Measurements from ENCODE around the gene RAD51C. TPM values are rescaled to one million over a fixed set of nuclear protein-coding genes. Genes with fewer than 3 reads are reported as not detected.

RAD51C gene
- total and polyA plus RNA-seq, 9 of the 15 experiments (the other 6 are each of a cell fraction or from before 2014, with no cell fraction given): 93.9 to 341 (median 135) TPM

- TF ChIP-seq MGA (IDR thresholded peaks at IDR 0.05): peak; percentile 45
- TF ChIP-seq, protein P1, sequence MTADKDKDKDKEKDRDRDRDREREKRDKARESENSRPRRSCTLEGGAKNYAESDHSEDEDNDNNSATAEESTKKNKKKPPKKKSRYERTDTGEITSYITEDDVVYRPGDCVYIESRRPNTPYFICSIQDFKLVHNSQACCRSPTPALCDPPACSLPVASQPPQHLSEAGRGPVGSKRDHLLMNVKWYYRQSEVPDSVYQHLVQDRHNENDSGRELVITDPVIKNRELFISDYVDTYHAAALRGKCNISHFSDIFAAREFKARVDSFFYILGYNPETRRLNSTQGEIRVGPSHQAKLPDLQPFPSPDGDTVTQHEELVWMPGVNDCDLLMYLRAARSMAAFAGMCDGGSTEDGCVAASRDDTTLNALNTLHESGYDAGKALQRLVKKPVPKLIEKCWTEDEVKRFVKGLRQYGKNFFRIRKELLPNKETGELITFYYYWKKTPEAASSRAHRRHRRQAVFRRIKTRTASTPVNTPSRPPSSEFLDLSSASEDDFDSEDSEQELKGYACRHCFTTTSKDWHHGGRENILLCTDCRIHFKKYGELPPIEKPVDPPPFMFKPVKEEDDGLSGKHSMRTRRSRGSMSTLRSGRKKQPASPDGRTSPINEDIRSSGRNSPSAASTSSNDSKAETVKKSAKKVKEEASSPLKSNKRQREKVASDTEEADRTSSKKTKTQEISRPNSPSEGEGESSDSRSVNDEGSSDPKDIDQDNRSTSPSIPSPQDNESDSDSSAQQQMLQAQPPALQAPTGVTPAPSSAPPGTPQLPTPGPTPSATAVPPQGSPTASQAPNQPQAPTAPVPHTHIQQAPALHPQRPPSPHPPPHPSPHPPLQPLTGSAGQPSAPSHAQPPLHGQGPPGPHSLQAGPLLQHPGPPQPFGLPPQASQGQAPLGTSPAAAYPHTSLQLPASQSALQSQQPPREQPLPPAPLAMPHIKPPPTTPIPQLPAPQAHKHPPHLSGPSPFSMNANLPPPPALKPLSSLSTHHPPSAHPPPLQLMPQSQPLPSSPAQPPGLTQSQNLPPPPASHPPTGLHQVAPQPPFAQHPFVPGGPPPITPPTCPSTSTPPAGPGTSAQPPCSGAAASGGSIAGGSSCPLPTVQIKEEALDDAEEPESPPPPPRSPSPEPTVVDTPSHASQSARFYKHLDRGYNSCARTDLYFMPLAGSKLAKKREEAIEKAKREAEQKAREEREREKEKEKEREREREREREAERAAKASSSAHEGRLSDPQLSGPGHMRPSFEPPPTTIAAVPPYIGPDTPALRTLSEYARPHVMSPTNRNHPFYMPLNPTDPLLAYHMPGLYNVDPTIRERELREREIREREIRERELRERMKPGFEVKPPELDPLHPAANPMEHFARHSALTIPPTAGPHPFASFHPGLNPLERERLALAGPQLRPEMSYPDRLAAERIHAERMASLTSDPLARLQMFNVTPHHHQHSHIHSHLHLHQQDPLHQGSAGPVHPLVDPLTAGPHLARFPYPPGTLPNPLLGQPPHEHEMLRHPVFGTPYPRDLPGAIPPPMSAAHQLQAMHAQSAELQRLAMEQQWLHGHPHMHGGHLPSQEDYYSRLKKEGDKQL (CRISPR knock-in tag; IDR thresholded peaks at IDR 0.05; ENCODE audit: borderline replicate concordance): peak; percentile 97; the same call in 1 of the 2 replicates
- peak; percentile 91; the same call in 1 of the 2 replicates for TF ChIP-seq IRF1 (CRISPR knock-in tag; IDR thresholded peaks at IDR 0.05; ENCODE audit: borderline replicate concordance)
- TF ChIP-seq THAP7 (CRISPR knock-in tag; IDR thresholded peaks at IDR 0.05): peak; percentile 97
- peak; percentile 92 for TF ChIP-seq HIVEP1 (CRISPR knock-in tag; IDR thresholded peaks at IDR 0.05)
Measured at GRCh38 chr17:58658804-58659713, 33.3 kb upstream of the RAD51C start (continued).

Data from K562 (cell line).